Measurements from ENCODE around the gene RBP7.

The RBP7 gene

DNA sequence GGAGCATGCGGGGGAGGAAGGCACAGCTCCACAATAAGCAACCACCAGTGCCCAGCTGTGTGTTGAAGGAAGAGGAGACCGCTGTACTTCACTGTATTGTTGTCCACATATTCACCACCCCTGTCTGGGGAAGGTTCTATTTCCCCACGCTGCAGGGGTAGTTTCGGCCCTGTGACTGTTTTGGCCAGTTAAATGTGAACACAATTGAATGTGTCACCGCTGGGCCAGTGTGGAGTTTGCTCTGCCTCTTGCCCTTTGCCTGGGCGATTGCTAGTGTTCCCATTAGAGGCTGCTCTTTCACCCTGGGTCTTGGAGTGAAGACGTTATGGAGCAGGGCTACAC lies 68.3 kb downstream of the RBP7 start:
- DNase-seq (ENCODE audit: low read depth, low spot score) = no peak
- TF ChIP-seq, protein P1, sequence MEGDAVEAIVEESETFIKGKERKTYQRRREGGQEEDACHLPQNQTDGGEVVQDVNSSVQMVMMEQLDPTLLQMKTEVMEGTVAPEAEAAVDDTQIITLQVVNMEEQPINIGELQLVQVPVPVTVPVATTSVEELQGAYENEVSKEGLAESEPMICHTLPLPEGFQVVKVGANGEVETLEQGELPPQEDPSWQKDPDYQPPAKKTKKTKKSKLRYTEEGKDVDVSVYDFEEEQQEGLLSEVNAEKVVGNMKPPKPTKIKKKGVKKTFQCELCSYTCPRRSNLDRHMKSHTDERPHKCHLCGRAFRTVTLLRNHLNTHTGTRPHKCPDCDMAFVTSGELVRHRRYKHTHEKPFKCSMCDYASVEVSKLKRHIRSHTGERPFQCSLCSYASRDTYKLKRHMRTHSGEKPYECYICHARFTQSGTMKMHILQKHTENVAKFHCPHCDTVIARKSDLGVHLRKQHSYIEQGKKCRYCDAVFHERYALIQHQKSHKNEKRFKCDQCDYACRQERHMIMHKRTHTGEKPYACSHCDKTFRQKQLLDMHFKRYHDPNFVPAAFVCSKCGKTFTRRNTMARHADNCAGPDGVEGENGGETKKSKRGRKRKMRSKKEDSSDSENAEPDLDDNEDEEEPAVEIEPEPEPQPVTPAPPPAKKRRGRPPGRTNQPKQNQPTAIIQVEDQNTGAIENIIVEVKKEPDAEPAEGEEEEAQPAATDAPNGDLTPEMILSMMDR (IDR thresholded peaks at IDR 0.05; ENCODE audit: low read depth, low read length) = no peak
- in situ Hi-C loops (cut with HindIII; ENCODE audit: low sequenced_read_pairs) = no loop called here
- H3K4me3 ChIP-seq (ENCODE audit: low read depth, low read length) = no peak overlapping the region
